Astrocyte of the cerebellum (primary cell): ENCODE results near the gene TMEM132D.

Experiments
- DNase-seq: peaks from one replicate; pipeline ENCODE4 v3.0.0-alpha.2; 2011; ENCODE audit warnings: low read depth
- H3K4me3 ChIP-seq: 2 replicates; pipeline ENCODE4 v1.5.1; 2011; ENCODE audit warnings: mild to moderate bottlenecking, low read depth, low read length, moderate library complexity
- in situ Hi-C: cut with HindIII; loops from 2 replicates; pipeline ENCODE4 v1.10.0; 2017; ENCODE audit warnings: low sequenced_read_pairs
- TF ChIP-seq, protein P1 (sequence below): IDR thresholded peaks from 2 replicates; pipeline ENCODE4 v1.5.1; 2012; ENCODE audit warnings: low read length, low read depth, moderate library complexity, mild to moderate bottlenecking; ENCODE audit errors: missing control alignments

TMEM132D gene

GRCh38 chr12:129681830-129682229 lies 222.0 kb downstream of the TMEM132D start:
- no peak for DNase-seq
- H3K4me3 ChIP-seq = no peak overlapping the region
- in situ Hi-C loops = no loop called here
- TF ChIP-seq, protein P1, sequence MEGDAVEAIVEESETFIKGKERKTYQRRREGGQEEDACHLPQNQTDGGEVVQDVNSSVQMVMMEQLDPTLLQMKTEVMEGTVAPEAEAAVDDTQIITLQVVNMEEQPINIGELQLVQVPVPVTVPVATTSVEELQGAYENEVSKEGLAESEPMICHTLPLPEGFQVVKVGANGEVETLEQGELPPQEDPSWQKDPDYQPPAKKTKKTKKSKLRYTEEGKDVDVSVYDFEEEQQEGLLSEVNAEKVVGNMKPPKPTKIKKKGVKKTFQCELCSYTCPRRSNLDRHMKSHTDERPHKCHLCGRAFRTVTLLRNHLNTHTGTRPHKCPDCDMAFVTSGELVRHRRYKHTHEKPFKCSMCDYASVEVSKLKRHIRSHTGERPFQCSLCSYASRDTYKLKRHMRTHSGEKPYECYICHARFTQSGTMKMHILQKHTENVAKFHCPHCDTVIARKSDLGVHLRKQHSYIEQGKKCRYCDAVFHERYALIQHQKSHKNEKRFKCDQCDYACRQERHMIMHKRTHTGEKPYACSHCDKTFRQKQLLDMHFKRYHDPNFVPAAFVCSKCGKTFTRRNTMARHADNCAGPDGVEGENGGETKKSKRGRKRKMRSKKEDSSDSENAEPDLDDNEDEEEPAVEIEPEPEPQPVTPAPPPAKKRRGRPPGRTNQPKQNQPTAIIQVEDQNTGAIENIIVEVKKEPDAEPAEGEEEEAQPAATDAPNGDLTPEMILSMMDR = no peak

GRCh38 chr12:129681151-129681550 lies 222.7 kb downstream of the TMEM132D start:
- TF ChIP-seq, protein P1 = no peak
- in situ Hi-C loops = no loop called here
- DNase-seq = no peak

DNA sequence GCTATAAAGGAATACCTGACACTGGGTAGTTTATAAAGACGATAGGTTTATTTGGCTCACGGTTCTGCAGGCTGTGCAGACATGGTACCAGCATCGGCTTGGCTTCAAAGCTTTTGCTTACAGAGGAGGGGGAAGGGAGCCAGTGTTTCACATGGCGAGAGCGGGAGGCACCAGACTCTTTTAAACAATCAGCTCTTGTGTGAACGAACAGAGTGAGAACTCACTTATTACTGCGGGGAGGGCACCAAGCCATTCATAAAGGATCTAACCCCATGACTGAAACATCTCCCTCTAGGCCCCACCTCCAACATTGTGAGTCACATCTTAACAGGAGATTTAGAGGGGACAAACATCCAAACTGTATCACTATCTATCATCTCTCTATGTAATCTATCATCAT lies 227.4 kb downstream of the TMEM132D start:
- TF ChIP-seq, protein P1 = no peak
- DNase-seq = no peak
- H3K4me3 ChIP-seq = no peak overlapping the region
- in situ Hi-C loops = no loop called here

More at GRCh38 chr12:129681151-129681550, 222.7 kb downstream of the TMEM132D start:
- H3K4me3 ChIP-seq = no peak overlapping the region

DNA sequence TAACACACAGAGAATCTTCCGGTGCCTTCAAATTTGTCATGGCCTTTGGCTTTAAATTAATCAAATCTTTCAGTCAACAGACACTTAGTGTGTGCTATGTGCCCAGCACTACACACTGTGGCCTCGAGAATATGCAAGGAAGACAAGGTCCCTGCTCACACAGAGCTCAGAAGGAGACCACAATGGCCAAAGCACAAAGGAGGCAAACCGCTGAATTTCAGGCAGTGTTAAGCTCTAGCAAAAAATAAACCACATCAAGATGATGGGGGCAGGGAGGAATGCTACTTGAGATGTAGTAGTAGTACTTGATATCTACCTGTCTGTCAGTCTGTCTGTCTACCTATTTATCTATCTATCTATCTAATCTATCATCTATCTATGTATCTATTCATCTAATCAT lies 227.9 kb downstream of the TMEM132D start:
- TF ChIP-seq, protein P1 = no peak
- in situ Hi-C loops = no loop called here
- H3K4me3 ChIP-seq = no peak overlapping the region
- peak; percentile 15 for DNase-seq

DNA sequence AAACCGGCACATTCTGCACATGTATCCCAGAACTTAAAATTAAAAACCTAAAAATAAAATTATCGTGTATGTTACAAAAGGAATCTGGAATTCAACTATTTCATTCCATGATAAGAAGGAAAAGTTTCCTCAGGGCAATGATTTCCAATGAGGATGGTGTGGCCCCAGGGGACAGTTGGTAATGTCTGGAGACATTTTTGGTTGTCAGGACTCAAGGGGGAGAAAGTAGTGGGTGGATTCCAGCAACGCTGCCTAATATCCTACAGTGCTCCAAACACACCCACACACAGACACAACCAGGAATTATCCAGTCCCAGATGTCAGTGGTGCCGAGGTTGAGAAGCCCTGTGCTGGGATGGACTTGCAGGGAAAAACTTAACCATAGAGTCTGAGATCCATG lies 228.3 kb downstream of the TMEM132D start:
- TF ChIP-seq, protein P1 = no peak
- no peak for DNase-seq
- in situ Hi-C loops = no loop called here
- no peak overlapping the region for H3K4me3 ChIP-seq

GRCh38 chr12:129673806-129674205 lies 230.0 kb downstream of the TMEM132D start:
- TF ChIP-seq, protein P1 = no peak
- in situ Hi-C loops = no loop called here
- no peak for DNase-seq
- no peak overlapping the region for H3K4me3 ChIP-seq

- TF ChIP-seq, protein P1 = no peak
- no peak for DNase-seq
- H3K4me3 ChIP-seq = no peak overlapping the region
- in situ Hi-C loops = no loop called here
Measured at GRCh38 chr12:129672110-129672509, 231.7 kb downstream of the TMEM132D start.
